DND-41 (cell line): ENCODE measurements around the gene PRODH.

ENCODE experiments used
- ATAC-seq: fragments of 200-7000 bp; cut with Tn5 transposase; 3 replicates; pipeline ENCODE4 v1.9.1; 2021; ENCODE audit warnings: low read depth; ENCODE audit not compliant: insufficient read depth
- DNase-seq: peaks from one replicate; pipeline ENCODE4 v3.0.0-alpha.2; 2020
- H2AFZ ChIP-seq: 2 replicates; pipeline ENCODE4 v1.6.0; 2012; ENCODE audit warnings: low read depth, low read length
- H3K27ac ChIP-seq: 2 replicates; pipeline ENCODE4 v1.5.1; 2012; ENCODE audit warnings: low read length, inconsistent platforms
- H3K27me3 ChIP-seq: fragments of 200-600 bp; sonication (generic); 2 replicates; pipeline ENCODE4 v1.6.0; 2012; ENCODE audit warnings: low read length, mild to moderate bottlenecking, inconsistent platforms; ENCODE audit not compliant: insufficient read depth, poor library complexity
- H3K36me3 ChIP-seq: 2 replicates; pipeline ENCODE4 v1.5.1; 2012; ENCODE audit warnings: low read length, inconsistent platforms; ENCODE audit not compliant: insufficient read depth
- H3K4me1 ChIP-seq: 2 replicates; pipeline ENCODE4 v1.5.1; 2012; ENCODE audit warnings: mild to moderate bottlenecking, low read length; ENCODE audit not compliant: insufficient read depth
- H3K4me2 ChIP-seq: 2 replicates; pipeline ENCODE4 v1.6.0; 2012; ENCODE audit warnings: mild to moderate bottlenecking, moderate library complexity, low read length, inconsistent platforms; ENCODE audit not compliant: insufficient read depth
- H3K4me3 ChIP-seq, 2 experiments: fragments of 200-600 bp in 1 of 2; shearing (Covaris generic) in 1 of 2; 2 replicates each; pipeline ENCODE4 v1.5.1; 2012 to 2016; ENCODE audit warnings: inconsistent platforms in 2 of 2, low read length in 2 of 2, mild to moderate bottlenecking in 2 of 2, low read depth in 1 of 2, moderate library complexity in 1 of 2
- H3K79me2 ChIP-seq: 2 replicates; pipeline ENCODE4 v1.6.0; 2012; ENCODE audit warnings: low read length, inconsistent platforms; ENCODE audit not compliant: insufficient read depth
- H3K9ac ChIP-seq: 2 replicates; pipeline ENCODE4 v1.6.0; 2012; ENCODE audit warnings: low read depth, mild to moderate bottlenecking, inconsistent platforms, low read length, moderate library complexity
- H3K9me3 ChIP-seq: 2 replicates; pipeline ENCODE4 v1.5.1; 2012; ENCODE audit warnings: low read length, moderate library complexity, mild to moderate bottlenecking, inconsistent platforms; ENCODE audit not compliant: insufficient read depth, severe bottlenecking
- H4K20me1 ChIP-seq: 2 replicates; pipeline ENCODE4 v1.6.0; 2012; ENCODE audit warnings: low read length; ENCODE audit not compliant: insufficient read depth
- CTCF ChIP-seq: IDR thresholded peaks from 2 replicates; pipeline ENCODE4 v1.5.1; 2012; ENCODE audit warnings: borderline replicate concordance, low read length, moderate library complexity, mild to moderate bottlenecking; ENCODE audit not compliant: poor library complexity, severe bottlenecking; ENCODE audit errors: extremely low read depth
- EZH2 ChIP-seq: IDR thresholded peaks from 3 replicates; pipeline ENCODE4 v1.6.1; 2012; ENCODE audit warnings: borderline replicate concordance, low read depth, mild to moderate bottlenecking, moderate library complexity, low read length, inconsistent platforms; ENCODE audit not compliant: severe bottlenecking

The PRODH gene

GRCh38 chr22:18933914-18934313, 2.2 kb downstream of the PRODH start:
- ATAC-seq, result no peak
- Histone ChIP-seq H3K79me2 (no peaks in the 10 kb centered on the region), H3K4me2 (no peak overlapping the region), H3K27ac (no peak overlapping the region), H3K4me3 (no peak overlapping the region), H3K4me1 (no peaks in the 10 kb centered on the region), H3K9me3 (no peaks in the 10 kb centered on the region), H4K20me1 (no peaks in the 10 kb centered on the region), H2AFZ (no peak overlapping the region), H3K27me3 (no peaks in the 10 kb centered on the region), H3K9ac (no peak overlapping the region), H3K36me3 (no peaks in the 10 kb centered on the region)
- TF ChIP-seq CTCF (no peak), EZH2 (no peak)
- no peak for DNase-seq

- no peak overlapping the region for H2AFZ ChIP-seq
- H3K4me2 ChIP-seq, result no peak overlapping the region
- H3K9ac ChIP-seq, result no peak overlapping the region
- no peak overlapping the region for H3K4me3 ChIP-seq
- TF ChIP-seq EZH2 (no peak), CTCF (no peak)
- H3K36me3 ChIP-seq, result no peaks in the 10 kb centered on the region
- no peak for DNase-seq
- H3K27ac ChIP-seq, result no peak overlapping the region
- no peak for ATAC-seq
- no peaks in the 10 kb centered on the region for H3K4me1 ChIP-seq
- H3K79me2 ChIP-seq, result no peaks in the 10 kb centered on the region
- H4K20me1 ChIP-seq, result no peaks in the 10 kb centered on the region
- no peaks in the 10 kb centered on the region for H3K9me3 ChIP-seq
- no peaks in the 10 kb centered on the region for H3K27me3 ChIP-seq
Observed at GRCh38 chr22:18931905-18932652, 4.0 kb downstream of the PRODH start.

DNA sequence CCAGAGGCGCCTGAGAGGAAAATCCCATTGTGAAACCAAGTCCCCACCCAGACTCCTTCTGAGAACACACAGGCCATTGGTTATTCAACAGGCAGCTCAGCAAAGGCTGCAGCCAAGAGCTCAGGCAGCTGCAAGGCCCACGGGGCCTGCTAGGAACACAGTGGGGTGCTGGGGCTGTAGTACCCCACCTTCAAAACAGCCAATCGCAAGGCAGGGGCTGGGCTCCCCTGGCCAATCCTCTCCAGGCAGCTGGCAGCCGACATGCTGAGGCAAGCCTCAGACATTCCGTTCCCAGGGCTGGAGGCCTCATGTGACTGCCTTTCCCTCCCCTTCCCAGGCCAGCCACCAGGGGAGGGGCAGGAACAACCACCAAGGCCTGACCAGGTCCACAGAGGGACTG, 6.6 kb downstream of the PRODH start:
- Histone ChIP-seq H3K27me3 (no peaks in the 10 kb centered on the region), H3K27ac (no peak overlapping the region), H3K36me3 (no peaks in the 10 kb centered on the region), H2AFZ (no peak overlapping the region), H3K4me2 (no peak overlapping the region), H3K9me3 (no peaks in the 10 kb centered on the region), H3K4me1 (no peaks in the 10 kb centered on the region), H3K9ac (no peak overlapping the region), H3K4me3 (no peak overlapping the region), H4K20me1 (no peaks in the 10 kb centered on the region), H3K79me2 (no peaks in the 10 kb centered on the region)
- TF ChIP-seq CTCF (no peak), EZH2 (no peak)
- DNase-seq (no peak), ATAC-seq (no peak)
